ENCODE measurements around the gene OR6B2.

The OR6B2 gene

DNA sequence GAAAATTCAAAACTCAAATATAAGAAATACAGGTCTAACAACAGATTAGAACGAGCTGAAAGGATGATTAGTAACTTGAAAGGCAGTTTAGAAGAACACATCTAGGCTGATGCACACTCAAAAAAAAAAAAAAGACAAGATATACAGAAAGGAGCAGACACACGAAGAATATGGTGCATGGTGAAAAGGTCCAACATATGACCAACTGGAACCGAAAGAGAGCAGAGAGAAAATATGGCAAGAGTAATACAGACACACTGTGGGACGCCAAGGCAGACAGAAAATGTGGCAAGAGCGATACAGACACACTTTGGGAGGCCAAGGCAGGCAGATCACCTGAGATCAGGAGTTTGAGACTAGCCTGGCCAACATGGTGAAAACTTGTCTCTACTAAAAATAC lies 44.9 kb downstream of the OR6B2 start:
- Histone ChIP-seq H3K36me3 (ENCODE audit: insufficient read depth) (no peaks in the 10 kb centered on the region), H4K20me1 (ENCODE audit: insufficient read depth) (no peaks in the 10 kb centered on the region), H2AFZ (ENCODE audit: low read depth) (no peak overlapping the region), H3K27ac (no peak overlapping the region), H3K79me2 (ENCODE audit: insufficient read depth, low read depth) (no peaks in the 10 kb centered on the region), H3K4me2 (no peak overlapping the region), H3K4me3 (IDR thresholded peaks at IDR 0.05; ENCODE audit: insufficient read depth, low read depth, low read length) (no peak overlapping the region), H3K27me3 (ENCODE audit: insufficient read depth, low read depth) (no peaks in the 10 kb centered on the region), H3K4me1 (ENCODE audit: low read depth, poor library complexity, severe bottlenecking) (no peaks in the 10 kb centered on the region), H3K9ac (no peak overlapping the region)
- TF ChIP-seq, protein P1, sequence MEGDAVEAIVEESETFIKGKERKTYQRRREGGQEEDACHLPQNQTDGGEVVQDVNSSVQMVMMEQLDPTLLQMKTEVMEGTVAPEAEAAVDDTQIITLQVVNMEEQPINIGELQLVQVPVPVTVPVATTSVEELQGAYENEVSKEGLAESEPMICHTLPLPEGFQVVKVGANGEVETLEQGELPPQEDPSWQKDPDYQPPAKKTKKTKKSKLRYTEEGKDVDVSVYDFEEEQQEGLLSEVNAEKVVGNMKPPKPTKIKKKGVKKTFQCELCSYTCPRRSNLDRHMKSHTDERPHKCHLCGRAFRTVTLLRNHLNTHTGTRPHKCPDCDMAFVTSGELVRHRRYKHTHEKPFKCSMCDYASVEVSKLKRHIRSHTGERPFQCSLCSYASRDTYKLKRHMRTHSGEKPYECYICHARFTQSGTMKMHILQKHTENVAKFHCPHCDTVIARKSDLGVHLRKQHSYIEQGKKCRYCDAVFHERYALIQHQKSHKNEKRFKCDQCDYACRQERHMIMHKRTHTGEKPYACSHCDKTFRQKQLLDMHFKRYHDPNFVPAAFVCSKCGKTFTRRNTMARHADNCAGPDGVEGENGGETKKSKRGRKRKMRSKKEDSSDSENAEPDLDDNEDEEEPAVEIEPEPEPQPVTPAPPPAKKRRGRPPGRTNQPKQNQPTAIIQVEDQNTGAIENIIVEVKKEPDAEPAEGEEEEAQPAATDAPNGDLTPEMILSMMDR (conservative IDR thresholded peaks at IDR 0.05; ENCODE audit: low read depth, low read length), result no peak

DNA sequence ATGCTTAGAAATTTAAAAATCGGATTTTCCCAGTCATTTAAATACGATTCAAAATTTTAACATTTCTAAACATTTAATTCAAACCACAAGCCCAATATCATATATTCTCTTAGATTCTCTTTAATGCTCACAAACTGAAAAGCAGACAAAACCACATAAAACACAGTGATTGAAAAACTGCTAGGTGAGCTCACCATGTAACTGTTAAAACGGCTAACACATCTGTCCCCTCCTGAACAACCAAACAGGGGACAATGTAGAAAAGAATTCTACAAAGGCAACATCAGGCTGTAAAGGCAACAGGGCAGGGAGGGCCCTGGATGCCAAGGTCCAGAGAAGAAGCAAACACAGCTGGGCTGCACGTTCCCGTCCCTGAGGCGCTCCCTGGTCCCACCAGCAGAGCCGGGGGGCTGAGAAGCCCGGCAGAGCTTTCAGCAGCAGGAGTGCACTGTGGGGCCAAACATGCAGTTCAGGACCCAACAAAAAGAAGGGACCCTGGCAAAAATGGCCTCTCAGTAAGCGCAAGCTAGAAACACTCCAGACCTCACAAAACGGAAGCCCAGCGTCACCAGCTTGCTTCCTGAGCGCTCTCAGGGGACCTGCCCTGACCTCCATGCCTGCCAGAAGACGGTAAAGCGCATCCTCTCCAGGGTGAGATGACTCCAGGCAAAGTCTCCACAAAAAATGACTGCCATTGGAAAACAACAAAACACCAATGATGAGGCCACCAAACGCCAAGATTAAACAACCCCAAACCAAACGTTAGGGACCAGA lies 45.6 kb downstream of the OR6B2 start:
- no peaks in the 10 kb centered on the region for H3K36me3 ChIP-seq (ENCODE audit: insufficient read depth)
- TF ChIP-seq, protein P1 (conservative IDR thresholded peaks at IDR 0.05; ENCODE audit: low read depth, low read length), result no peak

DNA sequence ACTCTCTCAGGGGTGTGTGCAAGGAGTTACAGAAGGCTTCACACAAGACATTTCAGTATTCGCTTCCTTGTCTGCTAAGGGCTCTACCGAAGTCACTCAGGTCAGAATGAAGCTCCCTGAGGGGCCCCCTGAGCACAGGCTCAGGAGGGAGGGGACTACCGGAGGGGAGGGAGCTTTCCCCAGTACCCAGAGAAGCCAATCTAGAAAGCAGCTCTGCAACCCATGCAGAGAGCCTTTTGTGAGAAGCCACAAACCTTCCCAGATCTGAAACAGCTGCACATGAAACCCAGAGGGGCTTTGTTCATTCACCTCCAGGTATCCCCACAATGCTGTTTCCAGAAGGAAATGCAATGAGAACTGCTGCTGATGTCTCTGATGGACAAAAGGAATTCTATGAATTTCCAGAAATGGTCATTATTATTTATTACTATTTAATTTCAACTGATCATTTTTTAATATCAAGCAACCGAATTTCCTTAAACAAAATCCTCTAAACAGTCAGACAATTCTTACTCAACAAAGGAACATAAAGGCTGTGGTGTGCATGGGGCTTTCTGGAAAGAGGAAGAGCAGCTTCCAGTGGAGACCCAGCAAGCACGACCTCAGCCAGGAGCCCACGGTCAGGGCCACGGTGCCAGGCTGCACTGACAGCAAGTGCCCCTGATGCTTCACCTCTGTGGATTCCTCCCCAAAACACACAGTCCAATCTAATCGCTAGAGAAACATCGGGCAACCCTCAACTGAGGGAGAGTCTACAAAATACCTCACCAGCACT lies 47.0 kb downstream of the OR6B2 start:
- TF ChIP-seq, protein P1 (conservative IDR thresholded peaks at IDR 0.05; ENCODE audit: low read depth, low read length), result no peak
- Histone ChIP-seq H3K79me2 (ENCODE audit: insufficient read depth, low read depth) (no peaks in the 10 kb centered on the region), H3K27ac (no peak overlapping the region), H3K4me3 (IDR thresholded peaks at IDR 0.05; ENCODE audit: insufficient read depth, low read depth, low read length) (no peak overlapping the region), H2AFZ (ENCODE audit: low read depth) (no peak overlapping the region), H3K4me1 (ENCODE audit: low read depth, poor library complexity, severe bottlenecking) (no peaks in the 10 kb centered on the region), H3K36me3 (ENCODE audit: insufficient read depth) (no peaks in the 10 kb centered on the region), H3K9ac (no peak overlapping the region), H3K4me2 (no peak overlapping the region), H3K27me3 (ENCODE audit: insufficient read depth, low read depth) (no peaks in the 10 kb centered on the region), H4K20me1 (ENCODE audit: insufficient read depth) (no peaks in the 10 kb centered on the region)

More for the DNA sequence above, 45.6 kb downstream of the OR6B2 start:
- H3K9ac ChIP-seq, result no peak overlapping the region
- no peak overlapping the region for H3K27ac ChIP-seq
- no peak overlapping the region for H3K4me3 ChIP-seq (IDR thresholded peaks at IDR 0.05; ENCODE audit: insufficient read depth, low read depth, low read length)
- no peak overlapping the region for H3K4me2 ChIP-seq
- no peaks in the 10 kb centered on the region for H4K20me1 ChIP-seq (ENCODE audit: insufficient read depth)
- H3K4me1 ChIP-seq (ENCODE audit: low read depth, poor library complexity, severe bottlenecking), result no peaks in the 10 kb centered on the region
- H2AFZ ChIP-seq (ENCODE audit: low read depth), result no peak overlapping the region
- no peaks in the 10 kb centered on the region for H3K27me3 ChIP-seq (ENCODE audit: insufficient read depth, low read depth)
- no peaks in the 10 kb centered on the region for H3K79me2 ChIP-seq (ENCODE audit: insufficient read depth, low read depth)

Data from KMS-11 (cell line).